Measurements from ENCODE around the gene AGTRAP. TPM values are rescaled to one million over a fixed set of nuclear protein-coding genes. Genes with fewer than 3 reads are reported as not detected.
A peak's percentile ranks its signal among the peaks of the same experiment; 100 is the strongest.

The AGTRAP gene
- total and polyA plus RNA-seq, 9 of the 15 experiments (the other 6 are each of a cell fraction or from before 2014, with no cell fraction given), result 26.8 to 105 (median 57.5) TPM

- FAIRE-seq (no peak), ATAC-seq (no peak), DNase-seq (ENCODE audit: extremely low read depth in 1 of 4, low spot score in 3 of 4) (no peak)
- 38% methylated on average over 15 of the region's 15 CpGs for WGBS (ENCODE audit: insufficient coverage, low coverage, missing lambda C conversion rate)
- CTCF ChIA-PET (ENCODE audit: low intra/inter-chr PET ratio), result no interaction called here
- peaks cover 25 to 60% of the 10 kb centered on the region in 2 experiments; a peak in 4 of 5 replicates for H3K4me1 ChIP-seq (replicated peaks in 1 of 2; ENCODE audit: control insufficient read depth in 2 of 2, insufficient read depth in 2 of 2, low read length in 2 of 2)
- no peaks in the 10 kb centered on the region for H3K9me1 ChIP-seq (ENCODE audit: control insufficient read depth, insufficient read depth, low read length)
- H3K27ac ChIP-seq (ENCODE audit: extremely low read depth, low read depth, low read length), result no peak overlapping the region
- no peaks in the 10 kb centered on the region for H3K36me3 ChIP-seq (ENCODE audit: control insufficient read depth, insufficient read depth, low read length)
- POLR2A ChIA-PET, result interaction anchor here (1.4 kb wide), 1 partner anchor 26 kb away, joined by 4 read pairs; no protein-coding TSS in a partner anchor
- H2AFZ ChIP-seq (ENCODE audit: low read depth, low read length), result peak overlapping the region; percentile 42; the same call in 1 of the 2 replicates
- H3K79me2 ChIP-seq (ENCODE audit: control insufficient read depth, insufficient read depth, low read length), result no peaks in the 10 kb centered on the region
- no TSS peak for BruUV-seq (replicated peaks)
- H4K20me1 ChIP-seq (replicated peaks; ENCODE audit: control insufficient read depth, insufficient read depth, low read length), result no peaks in the 10 kb centered on the region
- peak overlapping the region in 1 of 2 experiments; percentile 26; a peak in 1 of 4 replicates for H3K9ac ChIP-seq (ENCODE audit: insufficient read depth in 1 of 2, low read depth in 2 of 2, low read length in 2 of 2)
- TF ChIP-seq, protein P1, sequence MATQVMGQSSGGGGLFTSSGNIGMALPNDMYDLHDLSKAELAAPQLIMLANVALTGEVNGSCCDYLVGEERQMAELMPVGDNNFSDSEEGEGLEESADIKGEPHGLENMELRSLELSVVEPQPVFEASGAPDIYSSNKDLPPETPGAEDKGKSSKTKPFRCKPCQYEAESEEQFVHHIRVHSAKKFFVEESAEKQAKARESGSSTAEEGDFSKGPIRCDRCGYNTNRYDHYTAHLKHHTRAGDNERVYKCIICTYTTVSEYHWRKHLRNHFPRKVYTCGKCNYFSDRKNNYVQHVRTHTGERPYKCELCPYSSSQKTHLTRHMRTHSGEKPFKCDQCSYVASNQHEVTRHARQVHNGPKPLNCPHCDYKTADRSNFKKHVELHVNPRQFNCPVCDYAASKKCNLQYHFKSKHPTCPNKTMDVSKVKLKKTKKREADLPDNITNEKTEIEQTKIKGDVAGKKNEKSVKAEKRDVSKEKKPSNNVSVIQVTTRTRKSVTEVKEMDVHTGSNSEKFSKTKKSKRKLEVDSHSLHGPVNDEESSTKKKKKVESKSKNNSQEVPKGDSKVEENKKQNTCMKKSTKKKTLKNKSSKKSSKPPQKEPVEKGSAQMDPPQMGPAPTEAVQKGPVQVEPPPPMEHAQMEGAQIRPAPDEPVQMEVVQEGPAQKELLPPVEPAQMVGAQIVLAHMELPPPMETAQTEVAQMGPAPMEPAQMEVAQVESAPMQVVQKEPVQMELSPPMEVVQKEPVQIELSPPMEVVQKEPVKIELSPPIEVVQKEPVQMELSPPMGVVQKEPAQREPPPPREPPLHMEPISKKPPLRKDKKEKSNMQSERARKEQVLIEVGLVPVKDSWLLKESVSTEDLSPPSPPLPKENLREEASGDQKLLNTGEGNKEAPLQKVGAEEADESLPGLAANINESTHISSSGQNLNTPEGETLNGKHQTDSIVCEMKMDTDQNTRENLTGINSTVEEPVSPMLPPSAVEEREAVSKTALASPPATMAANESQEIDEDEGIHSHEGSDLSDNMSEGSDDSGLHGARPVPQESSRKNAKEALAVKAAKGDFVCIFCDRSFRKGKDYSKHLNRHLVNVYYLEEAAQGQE (IDR thresholded peaks at IDR 0.05; ENCODE audit: borderline replicate concordance), result peak; percentile 9; the same call in 1 of the 2 replicates
- TF ChIP-seq, protein P1 (CRISPR knock-in tag; IDR thresholded peaks at IDR 0.05; ENCODE audit: low read depth), result no peak
- no peak for TF ChIP-seq CBX5 (IDR thresholded peaks at IDR 0.05; ENCODE audit: borderline replicate concordance, low read depth)
- no peak for TF ChIP-seq ESRRA (IDR thresholded peaks at IDR 0.05; ENCODE audit: borderline replicate concordance, low read depth)
- in situ Hi-C loops (cut with MboI), result no loop called here
- H3K9me3 ChIP-seq (replicated peaks; ENCODE audit: control insufficient read depth, insufficient read depth, low read depth, low read length), result no peaks in the 10 kb centered on the region
- intact Hi-C loops (cut with micrococcal nuclease), result no loop called here
- H3K4me3 ChIP-seq, result no peak overlapping the region
- H3K27me3 ChIP-seq (ENCODE audit: control insufficient read depth in 2 of 2, insufficient read depth in 2 of 2, low read length in 2 of 2), result peaks cover 2 to 16% of the 10 kb centered on the region in 2 experiments; a peak in 3 of 5 replicates
- H3K4me2 ChIP-seq (ENCODE audit: insufficient read depth, low read length), result no peak overlapping the region; the same call in 1 of the 2 replicates
Measured at GRCh38 chr1:11701551-11701961, 34.4 kb upstream of the AGTRAP start.
